Measurements from ENCODE around the gene PRKD1. TPM values are rescaled to one million over a fixed set of nuclear protein-coding genes. Genes with fewer than 3 reads are reported as not detected.

Gene PRKD1
- total and polyA plus RNA-seq, 2 of the 13 experiments (the other 11 are each of a cell fraction or from before 2014, with no cell fraction given), result 0.22 to 1.3 TPM

DNA sequence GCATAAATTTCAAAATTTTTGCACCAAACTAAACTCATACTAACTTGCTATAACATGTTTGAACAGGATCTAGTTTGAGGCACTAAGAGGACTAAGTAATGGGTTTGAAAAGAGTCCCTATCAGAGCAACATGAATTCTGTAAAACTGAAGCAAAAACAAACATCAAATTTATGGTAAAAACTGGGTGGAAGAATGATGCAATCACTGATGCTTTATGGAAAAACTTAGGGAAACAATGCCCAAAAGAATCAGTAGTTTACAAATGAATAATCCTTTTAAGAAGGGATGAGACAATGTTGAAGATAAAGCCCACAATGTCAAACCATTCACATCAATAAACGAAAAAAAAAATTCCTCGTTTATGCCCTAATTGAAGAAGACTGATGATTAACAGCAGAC lies 88.9 kb downstream of the PRKD1 start:
- Histone ChIP-seq H3K27me3 (ENCODE audit: control insufficient read depth in 1 of 2, insufficient read depth in 2 of 2, low read length in 2 of 2) (no peaks in the 10 kb centered on the region), H2AFZ (ENCODE audit: low read length) (no peak overlapping the region), H3K9me3 (ENCODE audit: low read length) (peaks cover 96% of the 10 kb centered on the region), H3K36me3 (replicated peaks in 1 of 2; ENCODE audit: control insufficient read depth in 1 of 2, insufficient read depth in 2 of 2, low read length in 2 of 2) (no peaks in the 10 kb centered on the region), H3K4me1 (ENCODE audit: insufficient read depth, low read length) (no peaks in the 10 kb centered on the region), H4K20me1 (ENCODE audit: insufficient read depth, low read length) (no peaks in the 10 kb centered on the region), H3K4me3 (replicated peaks in 1 of 3; ENCODE audit: insufficient read depth in 1 of 3, low read depth in 2 of 3, low read length in 3 of 3) (no peak overlapping the region), H3K79me2 (ENCODE audit: insufficient read depth, low read length) (no peaks in the 10 kb centered on the region), H3K4me2 (ENCODE audit: low read depth, low read length) (no peak overlapping the region), H3K9ac (ENCODE audit: insufficient read depth, low read depth, low read length) (no peak overlapping the region), H3K27ac (ENCODE audit: extremely low read length, insufficient read depth, low read length) (no peak overlapping the region)
- no peak for ATAC-seq
- TF ChIP-seq ATF7 (IDR thresholded peaks at IDR 0.05) (peak; percentile 84), ATF7 (CRISPR knock-in tag; IDR thresholded peaks at IDR 0.05) (no peak), POLR2A (IDR thresholded peaks at IDR 0.05; ENCODE audit: insufficient read depth in 1 of 2, low read depth in 2 of 2, low read length in 2 of 2) (no peak), CEBPB (IDR thresholded peaks at IDR 0.05; ENCODE audit: borderline replicate concordance, low read depth, low read length) (peak; percentile 51; the same call in 1 of the 2 replicates)
- TF ChIP-seq, protein P1, sequence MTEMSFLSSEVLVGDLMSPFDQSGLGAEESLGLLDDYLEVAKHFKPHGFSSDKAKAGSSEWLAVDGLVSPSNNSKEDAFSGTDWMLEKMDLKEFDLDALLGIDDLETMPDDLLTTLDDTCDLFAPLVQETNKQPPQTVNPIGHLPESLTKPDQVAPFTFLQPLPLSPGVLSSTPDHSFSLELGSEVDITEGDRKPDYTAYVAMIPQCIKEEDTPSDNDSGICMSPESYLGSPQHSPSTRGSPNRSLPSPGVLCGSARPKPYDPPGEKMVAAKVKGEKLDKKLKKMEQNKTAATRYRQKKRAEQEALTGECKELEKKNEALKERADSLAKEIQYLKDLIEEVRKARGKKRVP (CRISPR knock-in tag; IDR thresholded peaks at IDR 0.05), result peak in 1 of 2 experiments; percentile 58; a peak in 1 of 4 replicates
- in situ Hi-C loops (cut with HindIII; ENCODE audit: extremely low pct_ligation_motif_present, low pct_unique_long_range_greater_than_20kb), result no loop called here
- no peak for FAIRE-seq
- intact Hi-C loops (cut with micrococcal nuclease; ENCODE audit: unreplicated experiment), result no loop called here
- WGBS (ENCODE audit: low lambda C conversion rate), result 5% methylated on average over 2 of the region's 2 CpGs
- BruUV-seq (replicated peaks), result no TSS peak
- DNase-seq (ENCODE audit: low spot score), result no peak
- ChIA-PET POLR2A (no interaction called here), CTCF (ENCODE audit: low intra/inter-chr PET ratio, low total read pairs) (no interaction called here)

GRCh38 chr14:29836395-29836794 lies 91.3 kb downstream of the PRKD1 start:
- H4K20me1 ChIP-seq (ENCODE audit: insufficient read depth, low read length), result no peaks in the 10 kb centered on the region
- no peak overlapping the region for H3K27ac ChIP-seq (ENCODE audit: extremely low read length, insufficient read depth, low read length)
- no peak overlapping the region for H3K9ac ChIP-seq (ENCODE audit: insufficient read depth, low read depth, low read length)
- no peak overlapping the region for H3K4me2 ChIP-seq (ENCODE audit: low read depth, low read length)
- H3K27me3 ChIP-seq (ENCODE audit: control insufficient read depth in 1 of 2, insufficient read depth in 2 of 2, low read length in 2 of 2), result no peaks in the 10 kb centered on the region
- no peaks in the 10 kb centered on the region for H3K79me2 ChIP-seq (ENCODE audit: insufficient read depth, low read length)
- no peak overlapping the region for H2AFZ ChIP-seq (ENCODE audit: low read length)
- DNase-seq (ENCODE audit: low spot score) (no peak), FAIRE-seq (no peak), ATAC-seq (no peak)
- 3% methylated on average over 2 of the region's 2 CpGs for WGBS (ENCODE audit: low lambda C conversion rate)
- H3K36me3 ChIP-seq (replicated peaks in 1 of 2; ENCODE audit: control insufficient read depth in 1 of 2, insufficient read depth in 2 of 2, low read length in 2 of 2), result no peaks in the 10 kb centered on the region
- in situ Hi-C loops (cut with HindIII; ENCODE audit: extremely low pct_ligation_motif_present, low pct_unique_long_range_greater_than_20kb) (no loop called here), intact Hi-C loops (cut with micrococcal nuclease; ENCODE audit: unreplicated experiment) (no loop called here)
- no peaks in the 10 kb centered on the region for H3K4me1 ChIP-seq (ENCODE audit: insufficient read depth, low read length)
- BruUV-seq (replicated peaks), result no TSS peak
- CTCF ChIA-PET (ENCODE audit: low intra/inter-chr PET ratio, low total read pairs), result no interaction called here
- H3K9me3 ChIP-seq (ENCODE audit: low read length), result peaks cover 97% of the 10 kb centered on the region
- POLR2A ChIA-PET, result no interaction called here
- H3K4me3 ChIP-seq (replicated peaks in 1 of 3; ENCODE audit: insufficient read depth in 1 of 3, low read depth in 2 of 3, low read length in 3 of 3), result no peak overlapping the region
- TF ChIP-seq, protein P2, sequence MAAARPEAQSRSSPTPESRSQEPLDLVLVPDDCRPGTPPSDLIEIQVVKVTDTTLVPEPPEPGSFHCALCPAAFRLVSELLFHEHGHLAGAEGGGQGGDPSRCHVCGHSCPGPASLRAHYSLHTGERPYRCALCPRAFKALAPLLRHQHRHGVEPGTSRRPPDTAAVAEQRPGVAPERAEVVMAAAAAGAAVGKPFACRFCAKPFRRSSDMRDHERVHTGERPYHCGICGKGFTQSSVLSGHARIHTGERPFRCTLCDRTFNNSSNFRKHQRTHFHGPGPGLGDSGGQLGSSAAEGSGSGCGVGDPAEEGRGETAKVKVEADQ (CRISPR knock-in tag; IDR thresholded peaks at IDR 0.05; ENCODE audit: borderline replicate concordance), result no peak
- TF ChIP-seq, protein P3, sequence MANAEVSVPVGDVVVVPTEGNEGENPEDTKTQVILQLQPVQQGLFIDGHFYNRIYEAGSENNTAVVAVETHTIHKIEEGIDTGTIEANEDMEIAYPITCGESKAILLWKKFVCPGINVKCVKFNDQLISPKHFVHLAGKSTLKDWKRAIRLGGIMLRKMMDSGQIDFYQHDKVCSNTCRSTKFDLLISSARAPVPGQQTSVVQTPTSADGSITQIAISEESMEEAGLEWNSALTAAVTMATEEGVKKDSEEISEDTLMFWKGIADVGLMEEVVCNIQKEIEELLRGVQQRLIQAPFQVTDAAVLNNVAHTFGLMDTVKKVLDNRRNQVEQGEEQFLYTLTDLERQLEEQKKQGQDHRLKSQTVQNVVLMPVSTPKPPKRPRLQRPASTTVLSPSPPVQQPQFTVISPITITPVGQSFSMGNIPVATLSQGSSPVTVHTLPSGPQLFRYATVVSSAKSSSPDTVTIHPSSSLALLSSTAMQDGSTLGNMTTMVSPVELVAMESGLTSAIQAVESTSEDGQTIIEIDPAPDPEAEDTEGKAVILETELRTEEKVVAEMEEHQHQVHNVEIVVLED (CRISPR knock-in tag; IDR thresholded peaks at IDR 0.05; ENCODE audit: borderline replicate concordance), result no peak
- TF ChIP-seq FOXK1 (CRISPR knock-in tag; IDR thresholded peaks at IDR 0.05; ENCODE audit: borderline replicate concordance, low read depth), result no peak
- TF ChIP-seq ZNF34 (CRISPR knock-in tag; IDR thresholded peaks at IDR 0.05; ENCODE audit: borderline replicate concordance), result no peak
- no peak for TF ChIP-seq RFX5 (IDR thresholded peaks at IDR 0.05; ENCODE audit: low read depth, low read length)
- TF ChIP-seq ZFP36 (IDR thresholded peaks at IDR 0.05; ENCODE audit: borderline replicate concordance, low read depth, low read length, partially characterized antibody), result no peak
- no peak for TF ChIP-seq HNRNPUL1 (IDR thresholded peaks at IDR 0.05; ENCODE audit: low read depth, low read length)
- TF ChIP-seq ZNF605 (CRISPR knock-in tag; IDR thresholded peaks at IDR 0.05), result no peak
- no peak for TF ChIP-seq ZBTB42 (CRISPR knock-in tag; IDR thresholded peaks at IDR 0.05)
- TF ChIP-seq ZNF207 (IDR thresholded peaks at IDR 0.05; ENCODE audit: borderline replicate concordance), result no peak
- no peak for TF ChIP-seq TCF7 (IDR thresholded peaks at IDR 0.05; ENCODE audit: low read depth)
- no peak for TF ChIP-seq ZNF766 (CRISPR knock-in tag; IDR thresholded peaks at IDR 0.05; ENCODE audit: borderline replicate concordance)
- no peak for TF ChIP-seq ATF1 (CRISPR knock-in tag; IDR thresholded peaks at IDR 0.05)

Measured in HepG2 (cell line).